ENCODE data around the gene TRAF3IP3.
A peak's percentile ranks its signal among the peaks of the same experiment; 100 is the strongest.
"Not testable (repeated sequence)": the region's sequence is repeated elsewhere in the genome, so short reads cannot be mapped to it uniquely, and the experiment has no call there.

Gene TRAF3IP3

GRCh38 chr1:209769971-209770370, 14.1 kb downstream of the TRAF3IP3 start:
- no peak for DNase-seq

- DNase-seq = no peak
Observed at GRCh38 chr1:209770636-209771415, 15.0 kb downstream of the TRAF3IP3 start.

GRCh38 chr1:209772126-209772525, 16.3 kb downstream of the TRAF3IP3 start:
- no peak for DNase-seq

- DNase-seq = no peak
Observed at GRCh38 chr1:209774592-209774991, 18.7 kb downstream of the TRAF3IP3 start.

- DNase-seq = no peak
Observed at GRCh38 chr1:209775678-209776077, 19.8 kb downstream of the TRAF3IP3 start.

- no peak for DNase-seq
Observed at GRCh38 chr1:209777587-209777986, 21.7 kb downstream of the TRAF3IP3 start.

- no peak for DNase-seq
Observed at GRCh38 chr1:209778102-209778501, 22.2 kb downstream of the TRAF3IP3 start.

GRCh38 chr1:209780268-209780667, 24.4 kb downstream of the TRAF3IP3 start:
- no peak for DNase-seq

GRCh38 chr1:209783386-209783785, 27.5 kb downstream of the TRAF3IP3 start:
- DNase-seq = no peak

- DNase-seq = peak; percentile 100
Observed at GRCh38 chr1:209784265-209785169, 28.7 kb downstream of the TRAF3IP3 start, which contains the start of gene C1orf74. TSS of gene C1orf74 (minus strand) at chr1:209784559. CDS start at chr1:209783634, 925 bp downstream.

- DNase-seq = no peak
Observed at GRCh38 chr1:209785592-209785991, 29.7 kb downstream of the TRAF3IP3 start.

- no peak for DNase-seq
Observed at GRCh38 chr1:209786146-209786545, 30.3 kb downstream of the TRAF3IP3 start.

GRCh38 chr1:209787551-209787950, 31.7 kb downstream of the TRAF3IP3 start:
- no peak for DNase-seq

- DNase-seq = no peak
Observed at GRCh38 chr1:209789245-209789644, 33.4 kb downstream of the TRAF3IP3 start.

GRCh38 chr1:209790286-209791193, 34.7 kb downstream of the TRAF3IP3 start:
- no peak for DNase-seq

- no peak for DNase-seq
Observed at GRCh38 chr1:209791920-209792319, 36.1 kb downstream of the TRAF3IP3 start.

GRCh38 chr1:209793711-209794110, 37.9 kb downstream of the TRAF3IP3 start:
- DNase-seq = not testable (repeated sequence)

- DNase-seq = no peak
Observed at GRCh38 chr1:209797978-209798639, 42.3 kb downstream of the TRAF3IP3 start.

- no peak for DNase-seq
Observed at GRCh38 chr1:209800984-209801834, 45.4 kb downstream of the TRAF3IP3 start.

- DNase-seq = no peak
Observed at GRCh38 chr1:209802117-209802779, 46.4 kb downstream of the TRAF3IP3 start.

- no peak for DNase-seq
Observed at GRCh38 chr1:209802780-209803152, 46.9 kb downstream of the TRAF3IP3 start.

Data from activated effector memory CD4-positive, alpha-beta T cell treated with anti-CD3 and anti-CD28 coated beads, Interleukin-2, amount 50 U/mL, for 16 hours (primary cell).